GM18907 (cell line): ENCODE measurements around the gene BRIX1.
"Not testable (repeated sequence)": the region's sequence is repeated elsewhere in the genome, so short reads cannot be mapped to it uniquely, and the experiment has no call there.

Source experiments
- ATAC-seq: cut with Tn5 transposase; IDR thresholded peaks from one replicate; pipeline ENCODE4 v1.9.1; 2021; ENCODE audit warnings: mild to moderate bottlenecking, moderate library complexity; ENCODE audit not compliant: unreplicated experiment

Gene BRIX1

DNA sequence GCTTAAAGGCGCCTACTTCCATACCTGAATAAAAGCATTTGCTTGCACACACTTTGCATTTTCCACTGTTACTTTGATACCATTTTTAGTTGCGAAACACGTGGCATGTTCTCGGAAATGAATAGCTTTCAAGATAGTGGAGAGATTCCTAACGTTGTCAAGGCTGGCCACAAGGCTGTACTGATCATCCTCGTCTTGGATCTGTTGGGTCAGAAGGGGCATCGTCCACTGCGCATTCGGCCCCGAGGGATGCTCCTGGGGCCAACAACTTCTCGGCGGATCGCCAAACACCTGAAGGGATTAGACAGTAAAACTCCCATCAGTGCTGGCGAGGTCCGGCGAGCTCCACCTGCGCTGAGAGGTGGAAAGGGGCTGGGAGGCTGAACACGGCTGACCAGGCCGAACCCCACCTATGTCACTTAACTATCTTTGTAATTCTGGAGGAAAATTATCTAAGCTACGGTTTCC, 806 bp upstream of the BRIX1 start:
- peak; percentile 32 for ATAC-seq

- peak; percentile 24 for ATAC-seq
Observed at GRCh38 chr5:34915856-34916192, 313 bp downstream of the BRIX1 start.

DNA sequence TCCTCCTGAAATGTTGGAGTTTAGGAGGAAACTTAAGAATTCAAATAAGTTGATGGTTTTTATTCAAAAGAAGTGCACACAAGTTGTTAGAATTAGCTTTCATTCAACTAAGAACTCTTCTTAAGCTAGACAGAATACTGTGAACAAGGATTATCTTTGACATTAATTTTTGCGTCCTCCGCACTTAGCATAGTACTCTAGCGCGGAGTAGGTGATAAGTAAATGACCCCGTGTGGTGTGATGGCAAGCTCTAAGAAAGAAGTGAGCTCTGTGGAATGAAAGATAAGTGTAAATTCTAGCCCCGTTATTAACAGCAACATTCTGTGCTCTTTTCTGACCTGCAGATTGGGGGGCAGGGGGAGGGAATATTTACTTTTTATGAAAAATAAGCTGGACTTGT, 1.0 kb downstream of the BRIX1 start:
- no peak for ATAC-seq

- ATAC-seq: no peak
Observed at GRCh38 chr5:34918025-34918424, 2.5 kb downstream of the BRIX1 start.

DNA sequence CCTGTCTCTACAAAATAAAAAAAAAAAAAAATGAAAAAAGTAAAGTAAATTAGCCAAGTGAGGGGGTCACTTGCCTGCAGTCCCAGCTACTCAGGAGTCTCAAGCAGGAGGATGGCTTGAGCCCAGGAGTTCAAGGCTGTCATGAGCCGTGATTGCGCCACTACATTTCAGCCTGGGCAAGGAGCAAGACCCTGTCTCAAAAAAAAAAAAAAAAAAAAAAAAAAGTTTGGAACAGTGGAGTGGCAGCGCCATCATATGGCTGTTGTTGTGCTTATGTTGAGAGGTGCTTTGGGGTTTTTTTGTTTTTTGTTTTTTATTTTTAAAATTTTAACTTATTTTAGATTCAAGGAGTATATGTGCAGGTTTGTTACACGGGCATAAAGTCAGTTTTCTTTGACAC, 3.6 kb downstream of the BRIX1 start:
- no peak for ATAC-seq

- ATAC-seq: not testable (repeated sequence)
Observed at GRCh38 chr5:34923256-34923655, 7.7 kb downstream of the BRIX1 start.

- ATAC-seq: peak; percentile 43
Observed at GRCh38 chr5:34923694-34924461, 8.4 kb downstream of the BRIX1 start.

GRCh38 chr5:34924462-34924765, 8.9 kb downstream of the BRIX1 start:
- ATAC-seq: no peak

- ATAC-seq: no peak
Observed at GRCh38 chr5:34926318-34926888, 10.9 kb downstream of the BRIX1 start.

GRCh38 chr5:34927785-34928184, 12.3 kb downstream of the BRIX1 start:
- no peak for ATAC-seq

DNA sequence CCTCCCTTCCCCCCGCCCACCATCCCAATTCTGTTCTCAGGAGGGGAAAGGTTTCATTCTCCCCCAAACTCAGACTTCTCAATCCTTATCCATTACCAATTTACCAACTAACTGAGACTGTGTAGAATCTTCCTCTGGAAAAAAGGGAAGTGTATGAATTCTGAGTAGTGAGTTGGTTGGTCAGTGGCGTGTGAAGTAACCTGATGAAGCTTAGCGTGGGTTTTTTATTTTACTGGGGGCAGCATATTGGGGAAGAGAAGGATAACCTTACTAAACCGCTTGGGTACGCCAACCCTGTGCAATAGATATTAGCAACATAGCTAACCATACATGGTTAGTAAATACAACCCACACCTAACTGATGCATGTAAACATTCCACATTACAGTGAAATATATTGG, 12.8 kb downstream of the BRIX1 start:
- ATAC-seq: no peak

GRCh38 chr5:34929134-34929719, 13.7 kb downstream of the BRIX1 start, which contains the start of gene DNAJC21:
Gene DNAJC21 (plus strand): TSS chr5:34929559. CDS start chr5:34929820, 261 bp downstream.
- peak; percentile 90 for ATAC-seq

DNA sequence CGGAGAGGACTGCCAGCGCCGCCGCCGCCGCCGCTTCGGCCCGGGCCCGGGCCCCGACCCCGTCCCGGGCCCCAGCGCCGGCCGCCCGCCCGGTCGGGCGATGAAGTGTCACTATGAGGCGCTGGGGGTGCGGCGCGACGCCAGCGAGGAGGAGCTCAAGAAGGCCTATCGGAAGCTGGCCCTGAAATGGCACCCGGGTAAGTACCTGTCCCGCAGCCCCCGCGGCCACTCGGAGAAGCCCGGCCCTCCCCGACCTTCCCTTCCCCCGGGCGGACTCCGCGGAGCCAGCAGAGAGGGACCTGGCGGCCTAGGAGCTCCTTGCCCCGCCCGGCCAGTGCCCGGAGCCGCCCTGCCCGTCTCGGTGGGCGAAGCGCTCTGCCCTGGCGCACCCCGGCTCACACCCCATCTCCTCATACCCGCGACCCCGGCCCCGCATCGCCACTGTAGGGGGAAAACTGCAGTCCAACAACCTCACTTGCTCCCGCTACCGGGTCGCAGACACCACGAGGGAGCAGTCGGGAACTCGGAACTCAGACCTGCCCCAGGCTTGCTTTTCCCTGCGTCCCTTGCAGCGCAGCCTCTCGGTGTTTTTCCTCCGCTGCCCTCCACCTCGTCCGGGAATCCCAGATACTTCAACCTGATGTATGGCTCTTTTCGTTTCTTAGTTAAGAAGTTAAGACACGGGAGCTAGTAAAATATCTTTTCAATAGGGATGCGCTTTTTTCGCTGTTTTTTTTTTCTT, 14.4 kb downstream of the BRIX1 start:
- ATAC-seq: peak; percentile 79

DNA sequence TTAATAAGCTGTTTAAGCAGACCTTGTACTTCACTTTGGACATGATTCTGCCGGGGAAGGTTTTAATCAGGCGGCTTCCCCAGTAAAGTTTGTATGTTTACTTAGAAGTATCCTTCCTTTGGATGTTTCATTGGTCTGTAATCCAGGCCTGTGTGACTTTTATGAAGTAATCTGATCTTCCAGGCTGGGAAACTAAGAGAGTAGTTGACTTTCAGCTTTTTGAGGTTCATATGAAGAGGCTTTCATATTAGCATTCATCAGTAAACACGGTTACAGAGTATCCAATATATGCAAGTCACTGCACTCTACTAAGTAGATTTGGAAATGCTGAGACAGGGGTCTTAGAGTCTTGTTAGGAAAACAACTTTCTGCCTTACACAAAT, 14.9 kb downstream of the BRIX1 start:
- ATAC-seq: no peak

DNA sequence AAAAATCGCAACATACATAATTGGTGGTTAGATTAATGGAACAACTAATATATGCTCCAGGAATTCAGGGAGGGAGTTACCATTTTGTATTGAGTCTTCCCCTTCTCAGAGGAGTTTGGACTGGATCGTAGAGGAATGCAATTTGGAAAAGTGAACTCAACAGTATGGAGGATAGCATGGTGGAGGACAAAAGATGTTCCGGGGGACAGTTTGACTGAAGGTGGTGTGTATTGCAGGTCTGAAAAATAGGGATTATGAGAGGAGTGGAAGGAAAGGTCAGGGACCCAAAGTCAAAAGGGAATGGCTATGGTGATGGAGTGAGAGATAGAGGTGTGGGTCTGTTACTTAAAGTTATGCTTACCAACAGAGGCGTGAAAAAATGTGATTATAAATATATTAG, 15.4 kb downstream of the BRIX1 start:
- ATAC-seq: no peak

DNA sequence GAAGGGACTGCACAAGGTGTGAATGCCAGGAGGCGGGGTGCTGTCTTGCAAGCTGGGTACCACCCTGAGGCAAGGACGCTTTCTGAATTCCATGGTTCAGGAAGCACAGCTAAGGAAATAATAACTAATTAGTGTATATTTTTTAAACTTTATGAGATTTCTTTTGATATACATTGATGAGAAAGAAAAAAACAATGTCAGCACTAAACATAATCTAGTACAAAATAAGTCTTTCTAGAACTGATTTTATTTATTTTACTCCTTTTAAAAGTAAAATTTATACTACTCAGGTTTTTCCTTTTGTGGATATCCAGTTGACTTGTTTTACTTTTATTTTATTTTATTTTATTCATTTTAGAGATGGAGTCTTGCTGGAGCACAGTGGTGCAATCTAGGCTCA, 17.4 kb downstream of the BRIX1 start:
- no peak for ATAC-seq

GRCh38 chr5:34941936-34942335, 26.4 kb downstream of the BRIX1 start:
- no peak for ATAC-seq

- no peak for ATAC-seq
Observed at GRCh38 chr5:34944044-34944443, 28.5 kb downstream of the BRIX1 start.

DNA sequence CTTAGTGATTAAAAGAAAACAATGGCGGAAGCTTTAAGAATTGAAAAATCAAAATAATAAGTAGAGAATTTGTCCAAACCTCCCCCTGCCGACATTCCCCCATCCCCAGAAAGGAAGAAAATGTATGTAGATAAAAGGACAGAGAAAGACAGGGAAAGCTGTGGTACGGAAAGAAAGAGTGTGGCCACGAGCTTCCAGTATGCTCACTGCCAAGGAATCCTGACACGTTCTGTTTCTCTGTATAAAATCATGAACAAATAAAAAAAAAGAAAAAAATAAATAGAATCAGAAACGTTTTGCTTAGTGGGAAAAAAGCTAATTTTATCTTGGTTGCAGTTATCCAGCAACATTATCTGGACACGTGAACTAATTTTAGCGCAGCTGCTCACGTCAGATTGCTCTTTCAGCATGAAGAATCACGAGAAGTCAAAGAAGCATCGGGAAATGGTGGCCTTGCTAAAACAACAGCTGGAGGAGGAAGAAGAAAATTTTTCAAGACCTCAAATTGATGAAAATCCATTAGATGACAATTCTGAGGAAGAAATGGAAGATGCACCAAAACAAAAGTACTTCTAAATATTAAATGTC, 29.0 kb downstream of the BRIX1 start:
- ATAC-seq: no peak

- ATAC-seq: no peak
Observed at GRCh38 chr5:34957321-34957720, 41.8 kb downstream of the BRIX1 start.
